NCI-H2029 (cell line): ENCODE data around the gene FAM180B.
"Not testable (repeated sequence)": the region's sequence is repeated elsewhere in the genome, so short reads cannot be mapped to it uniquely, and the experiment has no call there.

ENCODE experiments used
- DNase-seq: peaks from one replicate; lab custom pipeline; 2025; lab: John Stamatoyannopoulos, UW

Gene FAM180B

DNA sequence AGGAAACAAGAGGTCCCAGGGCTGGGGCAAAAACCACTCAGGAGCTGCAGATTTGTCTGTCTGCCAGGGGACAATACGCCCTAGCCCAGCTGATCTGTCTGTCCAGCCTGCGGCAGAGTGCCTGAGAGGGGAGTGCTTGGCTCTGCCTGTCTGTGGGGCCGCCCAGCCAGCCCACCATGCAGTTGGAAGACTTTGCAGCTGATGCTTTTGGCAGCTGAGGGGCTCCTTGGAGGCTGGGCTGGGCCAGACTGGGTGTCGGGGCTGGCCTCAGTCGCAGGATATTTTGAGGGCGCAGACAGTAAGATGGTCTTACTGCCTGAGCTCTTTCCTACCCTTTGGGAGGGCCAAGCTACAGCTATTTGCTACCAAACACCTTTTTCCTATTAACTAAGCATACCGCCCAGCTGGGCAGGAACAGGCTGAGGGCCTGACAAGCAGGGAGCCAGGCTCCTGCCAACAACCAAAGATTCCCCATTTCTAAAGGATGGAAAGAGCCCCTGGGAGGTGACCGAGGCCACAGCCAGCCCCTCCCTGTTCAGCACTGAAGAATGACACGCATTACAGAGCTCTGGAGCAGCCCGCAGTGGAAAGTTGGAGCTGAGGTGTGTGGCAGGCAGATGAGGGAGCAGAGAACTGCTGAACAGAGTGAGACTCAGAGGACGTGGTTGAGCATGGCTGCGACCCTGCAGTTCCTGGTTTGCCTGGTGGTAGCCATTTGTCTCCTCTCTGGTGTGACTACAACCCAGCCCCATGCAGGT, at the start of gene FAM180B:
Gene FAM180B, plus strand, starts transcription at position 581 of the 758 bp plus-strand sequence. Its CDS starts 91 bp downstream, at position 672.
- no peak for DNase-seq

- DNase-seq: no peak
Measured at GRCh38 chr11:47536915-47537314, 49.6 kb upstream of the FAM180B start.

DNA sequence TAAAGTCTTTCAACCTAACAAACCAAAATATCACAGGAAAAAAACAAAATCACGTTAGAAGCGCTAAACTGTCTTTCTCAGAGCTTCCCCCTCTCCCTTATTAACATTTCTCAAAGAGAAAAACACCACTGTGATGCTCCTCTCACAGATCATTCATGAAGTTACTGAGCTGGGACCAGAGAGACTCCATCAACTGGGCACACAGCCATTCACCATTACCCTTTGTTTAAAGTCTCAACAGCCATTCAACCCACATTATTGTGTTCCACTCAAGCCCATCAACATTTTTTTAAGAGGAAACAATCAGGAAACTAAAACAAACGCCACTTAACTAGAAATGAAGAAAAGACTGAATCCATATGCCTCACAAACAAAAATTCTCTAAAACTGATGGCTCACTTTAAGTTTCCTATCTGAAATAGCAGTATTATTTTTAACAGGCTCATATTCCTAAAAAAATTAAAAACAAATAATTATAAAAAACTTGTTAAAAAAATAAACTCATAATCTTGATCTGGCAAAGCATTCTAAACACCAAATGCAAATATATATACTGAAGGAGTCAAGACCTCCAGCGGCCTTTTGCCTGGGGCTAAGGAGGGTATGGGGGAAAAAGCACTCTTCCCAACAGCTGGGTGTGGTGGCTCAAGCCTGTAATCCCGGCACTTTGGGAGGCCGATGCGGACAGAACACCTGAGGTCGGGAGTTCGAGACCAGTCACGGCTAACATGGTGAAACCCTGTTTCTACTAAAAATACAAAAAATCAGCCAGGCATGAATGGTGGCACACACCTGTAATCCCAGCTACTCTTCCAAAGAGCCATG, 47.5 kb upstream of the FAM180B start:
- DNase-seq: peak; percentile 61

- DNase-seq: no peak
Measured at GRCh38 chr11:47539681-47540039, 46.8 kb upstream of the FAM180B start.

DNA sequence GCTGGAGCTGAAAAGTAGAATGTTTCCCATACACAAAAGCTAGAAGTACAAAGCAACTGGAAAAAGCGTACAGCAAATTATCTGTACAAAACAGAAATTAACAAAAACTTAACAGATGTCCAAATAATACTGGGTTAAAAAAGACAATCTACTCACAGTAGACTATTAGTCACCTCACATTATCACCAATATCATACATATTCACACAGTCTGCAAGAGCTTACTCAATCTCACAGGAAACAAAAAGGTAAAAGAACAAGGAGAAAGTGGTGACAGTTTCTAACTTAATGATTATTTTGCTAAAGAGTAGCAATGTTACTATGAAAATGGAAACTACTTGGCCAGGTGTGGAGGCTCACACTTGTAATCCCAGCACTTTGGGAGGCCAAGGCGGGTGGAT, 45.4 kb upstream of the FAM180B start:
- no peak for DNase-seq

DNA sequence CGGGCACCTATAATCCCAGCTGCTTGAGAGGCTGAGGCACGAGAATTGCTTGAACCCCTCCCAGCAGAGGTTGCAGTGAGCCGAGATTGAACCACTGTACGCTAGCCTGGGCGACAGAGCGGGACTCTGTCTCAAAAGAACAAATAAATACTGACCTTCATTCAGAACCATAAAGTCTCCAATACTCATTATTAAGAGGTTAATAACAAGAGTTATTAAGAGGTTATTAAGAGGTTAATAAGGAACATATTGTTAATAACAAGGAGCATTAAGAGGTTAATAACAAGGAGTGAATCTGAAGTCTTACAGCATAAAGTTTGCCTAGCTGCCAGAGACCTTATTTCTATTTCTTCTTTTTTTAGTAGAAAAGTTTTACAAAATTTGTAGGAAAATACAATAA, 41.2 kb upstream of the FAM180B start:
- DNase-seq: no peak

- DNase-seq: not testable (repeated sequence)
Measured at GRCh38 chr11:47546274-47546673, 40.2 kb upstream of the FAM180B start.

- no peak for DNase-seq
Measured at GRCh38 chr11:47550288-47551047, 36.0 kb upstream of the FAM180B start.

DNA sequence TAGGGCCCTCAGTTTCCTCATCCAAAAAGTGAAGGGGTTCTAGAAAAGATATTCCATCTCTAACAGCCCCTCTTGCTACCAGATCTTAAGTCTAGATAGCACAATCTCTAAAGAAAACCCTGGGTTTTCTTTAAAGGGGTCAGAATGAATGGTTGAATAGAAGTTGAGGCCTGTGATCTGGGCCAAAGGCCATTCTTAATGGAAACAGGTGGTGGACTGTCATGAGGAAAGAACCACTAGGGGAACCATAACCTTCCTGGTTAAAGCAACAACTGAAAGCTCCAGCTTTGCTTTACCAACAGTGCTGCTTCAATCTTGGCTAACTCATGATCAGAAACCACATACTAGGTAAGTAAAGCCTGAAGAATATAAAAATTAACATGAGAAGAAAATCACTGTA, 35.4 kb upstream of the FAM180B start:
- DNase-seq: no peak

GRCh38 chr11:47552056-47552565, 34.4 kb upstream of the FAM180B start:
- DNase-seq: no peak

- peak; percentile 87 for DNase-seq
Measured at GRCh38 chr11:47552566-47553405, 33.7 kb upstream of the FAM180B start, which contains the start of gene CELF1. Gene CELF1 (minus strand): TSS chr11:47553132. CDS start chr11:47499523, 53,609 bp downstream.

GRCh38 chr11:47553406-47553743, 33.1 kb upstream of the FAM180B start:
- DNase-seq: no peak

DNA sequence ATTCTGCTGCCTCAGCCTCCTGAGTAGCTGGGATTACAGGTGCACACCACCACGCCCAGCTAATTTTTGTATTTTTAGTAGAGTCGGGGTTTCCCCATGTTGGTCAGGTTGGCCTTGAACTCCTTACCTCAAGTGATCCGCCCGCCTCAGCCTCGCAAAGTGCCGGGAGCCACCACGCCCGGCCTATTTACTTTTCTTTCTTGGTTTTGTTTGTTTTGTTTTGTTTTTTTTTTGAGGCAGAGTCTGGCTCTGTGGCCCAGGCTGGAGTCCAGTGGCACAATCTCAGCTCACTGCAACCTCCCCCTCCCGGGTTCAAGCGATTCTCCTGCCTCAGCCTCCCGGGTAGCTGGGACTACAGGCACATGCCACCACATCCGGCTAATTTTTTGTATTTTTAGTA, 29.5 kb upstream of the FAM180B start:
- DNase-seq: not testable (repeated sequence)

- no peak for DNase-seq
Measured at GRCh38 chr11:47558695-47559094, 27.8 kb upstream of the FAM180B start.

DNA sequence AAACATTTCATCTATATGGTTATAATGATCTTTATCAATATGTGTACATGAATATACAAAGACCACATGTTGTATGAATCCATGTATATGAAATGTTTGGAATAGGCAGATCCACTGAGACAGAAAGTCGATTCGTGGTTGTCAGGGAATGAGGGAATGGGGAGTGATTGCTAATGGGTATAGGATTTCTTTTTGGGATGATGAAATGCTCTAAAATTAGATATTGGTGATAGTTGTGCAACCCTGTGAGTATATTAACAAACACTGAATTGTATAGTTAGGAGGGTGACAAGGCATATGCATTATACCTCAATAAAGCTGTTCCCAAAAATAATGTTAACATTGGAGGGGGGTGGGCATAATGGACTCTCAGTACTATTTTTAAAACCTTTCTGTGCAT, 26.1 kb upstream of the FAM180B start:
- DNase-seq: no peak

DNA sequence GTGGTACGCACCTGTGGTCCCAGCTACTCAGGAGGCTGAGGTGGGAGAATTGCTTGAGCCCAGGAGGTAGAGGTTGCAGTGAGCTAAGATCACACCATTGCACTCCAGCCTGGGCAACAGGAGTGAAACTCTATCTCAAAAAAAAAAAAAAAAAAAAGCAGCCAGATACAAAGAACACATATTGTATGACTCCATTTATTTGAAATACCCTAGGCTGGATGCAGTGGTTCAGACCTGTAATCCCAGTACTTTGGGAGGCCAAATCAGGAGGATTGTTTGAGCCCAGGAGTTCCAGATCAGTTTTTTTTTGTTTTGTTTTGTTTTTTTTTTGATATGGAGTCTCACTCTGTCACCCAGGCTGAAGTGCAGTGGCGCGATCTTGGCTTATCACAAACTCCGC, 24.1 kb upstream of the FAM180B start:
- not testable (repeated sequence) for DNase-seq

- DNase-seq: not testable (repeated sequence)
Measured at GRCh38 chr11:47564366-47564765, 22.1 kb upstream of the FAM180B start.

GRCh38 chr11:47564933-47565339, 21.5 kb upstream of the FAM180B start:
- DNase-seq: no peak

- DNase-seq: peak; percentile 65
Measured at GRCh38 chr11:47565340-47566148, 20.9 kb upstream of the FAM180B start, which contains the start of gene PTPMT1. Gene PTPMT1 (plus strand): TSS chr11:47565599. CDS start chr11:47565623, 24 bp downstream.

DNA sequence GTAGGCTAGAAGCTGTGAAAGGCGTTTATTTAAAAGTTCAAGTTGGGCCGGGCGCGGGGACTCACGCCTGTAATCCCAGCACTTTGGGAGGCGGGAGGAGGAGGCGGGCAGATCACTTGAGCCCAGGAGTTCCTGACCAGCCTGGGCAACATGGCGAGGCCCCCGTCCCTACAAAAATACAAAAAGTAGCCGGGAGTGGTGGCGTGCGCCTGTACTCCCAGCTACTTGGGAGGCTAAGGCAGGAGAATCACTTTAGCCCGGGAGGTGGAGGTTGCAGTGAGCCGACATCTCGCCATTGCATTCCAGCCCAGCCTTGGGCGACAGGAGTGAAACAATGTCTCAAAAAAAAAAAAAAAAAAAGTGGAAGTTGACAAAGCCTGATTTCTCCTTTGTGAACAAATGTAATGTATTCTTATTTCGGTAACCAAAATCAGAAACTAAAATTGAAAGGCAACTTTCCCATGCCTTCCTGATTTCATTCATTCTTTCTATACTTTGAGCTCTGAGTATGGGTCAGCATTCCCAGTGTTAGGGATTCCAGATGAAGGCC, 20.3 kb upstream of the FAM180B start:
- no peak for DNase-seq
